Measurements from ENCODE around the gene LARGE1. TPM values are rescaled to one million over a fixed set of nuclear protein-coding genes. Genes with fewer than 3 reads are reported as not detected.

The LARGE1 gene
- polyA plus RNA-seq, 3 donors: 0.05 to 0.13 TPM; not detected in 1

DNA sequence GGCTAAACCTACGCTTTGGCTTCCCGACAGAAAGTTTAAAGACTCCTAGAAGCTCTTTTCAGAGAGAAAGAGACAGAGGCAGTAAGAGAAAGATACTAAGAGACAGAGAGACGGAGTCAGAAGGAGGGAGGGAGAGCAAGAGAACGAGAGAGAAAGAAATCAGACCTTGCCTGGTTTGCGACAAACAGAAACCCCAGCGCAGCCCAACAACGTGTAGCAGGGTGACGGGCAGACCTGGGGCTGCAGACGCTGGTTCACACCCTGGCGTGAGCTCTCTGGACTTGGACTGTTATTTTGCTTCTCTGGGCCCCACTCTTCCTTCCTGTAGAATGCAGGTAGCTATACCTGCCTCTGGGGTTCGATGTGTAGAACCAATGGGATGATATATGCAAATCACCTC is 617.7 kb downstream of the LARGE1 start:
- no peak for DNase-seq
- intact Hi-C loops (cut with micrococcal nuclease): loop anchor here in 1 of 2 donors (5.0 kb wide), 1 partner anchor 1720 kb away; no protein-coding TSS in a partner anchor
- H3K36me3 Mint-ChIP-seq: no peaks in the 10 kb centered on the region
- Histone ChIP-seq H2AFZ (ENCODE audit: insufficient read depth, low read depth, low read length, poor library complexity, severe bottlenecking) (no peak overlapping the region), H3K4me1 (ENCODE audit: control insufficient read depth in 1 of 2, insufficient read depth in 2 of 2, low read length in 2 of 2) (peaks cover 4 to 6% of the 10 kb centered on the region in 2 donors), H3K9ac (ENCODE audit: insufficient read depth, low read length, poor library complexity, severe bottlenecking) (no peak overlapping the region), H3K79me2 (ENCODE audit: insufficient read depth, low read length) (no peaks in the 10 kb centered on the region), H3K9me3 (replicated peaks in 1 of 2; ENCODE audit: control insufficient read depth in 1 of 2, insufficient read depth in 1 of 2, low read length in 2 of 2) (no peaks in the 10 kb centered on the region), H3K36me3 (replicated peaks in 1 of 2; ENCODE audit: control insufficient read depth in 1 of 2, insufficient read depth in 2 of 2, low read length in 2 of 2) (no peaks in the 10 kb centered on the region), H3K27ac (ENCODE audit: low read depth in 1 of 2, low read length in 2 of 2) (no peak overlapping the region), H3K27me3 (ENCODE audit: control insufficient read depth in 2 of 2, insufficient read depth in 2 of 2, low read length in 2 of 2) (no peaks in the 10 kb centered on the region), H4K20me1 (ENCODE audit: insufficient read depth, low read length) (no peaks in the 10 kb centered on the region), H3K4me2 (replicated peaks; ENCODE audit: extremely low read depth, low read length, poor library complexity, severe bottlenecking) (no peak overlapping the region), H3K4me3 (replicated peaks in 1 of 3; ENCODE audit: low read depth in 2 of 3, low read length in 3 of 3) (no peak overlapping the region)
- TF ChIP-seq, protein P1, sequence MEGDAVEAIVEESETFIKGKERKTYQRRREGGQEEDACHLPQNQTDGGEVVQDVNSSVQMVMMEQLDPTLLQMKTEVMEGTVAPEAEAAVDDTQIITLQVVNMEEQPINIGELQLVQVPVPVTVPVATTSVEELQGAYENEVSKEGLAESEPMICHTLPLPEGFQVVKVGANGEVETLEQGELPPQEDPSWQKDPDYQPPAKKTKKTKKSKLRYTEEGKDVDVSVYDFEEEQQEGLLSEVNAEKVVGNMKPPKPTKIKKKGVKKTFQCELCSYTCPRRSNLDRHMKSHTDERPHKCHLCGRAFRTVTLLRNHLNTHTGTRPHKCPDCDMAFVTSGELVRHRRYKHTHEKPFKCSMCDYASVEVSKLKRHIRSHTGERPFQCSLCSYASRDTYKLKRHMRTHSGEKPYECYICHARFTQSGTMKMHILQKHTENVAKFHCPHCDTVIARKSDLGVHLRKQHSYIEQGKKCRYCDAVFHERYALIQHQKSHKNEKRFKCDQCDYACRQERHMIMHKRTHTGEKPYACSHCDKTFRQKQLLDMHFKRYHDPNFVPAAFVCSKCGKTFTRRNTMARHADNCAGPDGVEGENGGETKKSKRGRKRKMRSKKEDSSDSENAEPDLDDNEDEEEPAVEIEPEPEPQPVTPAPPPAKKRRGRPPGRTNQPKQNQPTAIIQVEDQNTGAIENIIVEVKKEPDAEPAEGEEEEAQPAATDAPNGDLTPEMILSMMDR (IDR thresholded peaks at IDR 0.05): no peak
- H3K4me1 Mint-ChIP-seq: peaks cover 9% of the 10 kb centered on the region
- no peak overlapping the region for H3K27ac Mint-ChIP-seq
- WGBS (ENCODE audit: insufficient coverage): 58% methylated on average over 8 of the region's 11 CpGs
- H3K9me3 Mint-ChIP-seq: no peaks in the 10 kb centered on the region
- peaks cover 1 to 3% (median 2%) of the 10 kb centered on the region in 3 donors for H3K27me3 Mint-ChIP-seq (ENCODE audit: low read depth in 3 of 3)
- H3K4me3 Mint-ChIP-seq: no peak overlapping the region

DNA sequence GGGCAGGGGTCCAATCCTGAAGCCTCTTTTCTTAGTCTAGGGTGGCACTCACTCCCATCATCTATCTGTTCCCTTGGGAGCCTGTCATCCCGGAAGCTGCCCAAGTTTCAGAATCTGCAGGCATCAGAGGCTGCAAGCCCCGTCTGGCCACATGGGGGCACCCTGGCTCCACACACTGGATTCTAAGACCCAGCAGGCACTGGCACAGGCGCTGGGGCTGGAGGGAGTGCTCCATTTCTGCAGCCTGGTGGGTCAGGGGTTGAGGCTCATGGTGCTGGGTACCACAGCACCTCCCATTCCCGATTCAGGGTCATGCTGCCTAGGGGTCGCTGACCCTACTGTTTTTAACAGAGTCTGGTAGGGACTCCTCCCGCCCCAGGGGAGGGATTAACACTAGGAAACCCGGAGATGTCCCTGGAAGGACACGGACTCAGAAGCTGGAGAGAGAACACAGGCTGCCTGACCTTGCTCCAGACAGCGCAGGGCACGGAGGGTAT is 618.2 kb downstream of the LARGE1 start:
- TF ChIP-seq, protein P1 (IDR thresholded peaks at IDR 0.05): peak; percentile 65
- Mint-ChIP-seq H3K4me1 (peaks cover 9% of the 10 kb centered on the region), H3K4me3 (no peak overlapping the region), H3K27me3 (ENCODE audit: low read depth in 3 of 3) (peaks cover 1 to 3% (median 2%) of the 10 kb centered on the region in 3 donors), H3K27ac (no peak overlapping the region), H3K9me3 (no peaks in the 10 kb centered on the region), H3K36me3 (no peaks in the 10 kb centered on the region)
- intact Hi-C loops (cut with micrococcal nuclease): loop anchor here in 1 of 2 donors (5.0 kb wide), 1 partner anchor 1720 kb away; no protein-coding TSS in a partner anchor
- 33% methylated on average over 9 of the region's 10 CpGs for WGBS (ENCODE audit: insufficient coverage)
- no peak overlapping the region for H3K4me2 ChIP-seq (replicated peaks; ENCODE audit: extremely low read depth, low read length, poor library complexity, severe bottlenecking)
- no peaks in the 10 kb centered on the region for H3K9me3 ChIP-seq (replicated peaks in 1 of 2; ENCODE audit: control insufficient read depth in 1 of 2, insufficient read depth in 1 of 2, low read length in 2 of 2)
- peaks cover 4 to 6% of the 10 kb centered on the region in 2 donors for H3K4me1 ChIP-seq (ENCODE audit: control insufficient read depth in 1 of 2, insufficient read depth in 2 of 2, low read length in 2 of 2)
- H3K9ac ChIP-seq (ENCODE audit: insufficient read depth, low read length, poor library complexity, severe bottlenecking): no peak overlapping the region
- H3K36me3 ChIP-seq (replicated peaks in 1 of 2; ENCODE audit: control insufficient read depth in 1 of 2, insufficient read depth in 2 of 2, low read length in 2 of 2): no peaks in the 10 kb centered on the region
- no peak overlapping the region for H3K27ac ChIP-seq (ENCODE audit: low read depth in 1 of 2, low read length in 2 of 2)
- H3K4me3 ChIP-seq (replicated peaks in 1 of 3; ENCODE audit: low read depth in 2 of 3, low read length in 3 of 3): no peak overlapping the region
- no peak overlapping the region for H2AFZ ChIP-seq (ENCODE audit: insufficient read depth, low read depth, low read length, poor library complexity, severe bottlenecking)
- no peaks in the 10 kb centered on the region for H3K27me3 ChIP-seq (ENCODE audit: control insufficient read depth in 2 of 2, insufficient read depth in 2 of 2, low read length in 2 of 2)
- no peaks in the 10 kb centered on the region for H4K20me1 ChIP-seq (ENCODE audit: insufficient read depth, low read length)
- no peaks in the 10 kb centered on the region for H3K79me2 ChIP-seq (ENCODE audit: insufficient read depth, low read length)
- DNase-seq: peak in 1 of 3 donors; percentile 14
